Mammary epithelial cell (primary cell): Measurements from ENCODE around the gene MAPK10.
"Not testable (repeated sequence)": the region's sequence is repeated elsewhere in the genome, so short reads cannot be mapped to it uniquely, and the experiment has no call there.

Experiments
- CTCF ChIP-seq, 2 donors: IDR thresholded peaks in 1 of 2; conservative IDR thresholded peaks in 1 of 2; 2 replicates each; pipeline ENCODE4 v1.5.1; 2011 to 2012; ENCODE audit warnings: inconsistent platforms in 2 of 2, low read length in 2 of 2, mild to moderate bottlenecking in 2 of 2, control low read depth in 1 of 2, low read depth in 1 of 2; ENCODE audit not compliant: insufficient read depth in 1 of 2; ENCODE audit errors: extremely low read depth in 1 of 2
- EZH2 ChIP-seq: IDR thresholded peaks from 2 replicates; pipeline ENCODE4 v1.6.1; 2012; ENCODE audit warnings: low read length, inconsistent platforms, borderline replicate concordance

DNA sequence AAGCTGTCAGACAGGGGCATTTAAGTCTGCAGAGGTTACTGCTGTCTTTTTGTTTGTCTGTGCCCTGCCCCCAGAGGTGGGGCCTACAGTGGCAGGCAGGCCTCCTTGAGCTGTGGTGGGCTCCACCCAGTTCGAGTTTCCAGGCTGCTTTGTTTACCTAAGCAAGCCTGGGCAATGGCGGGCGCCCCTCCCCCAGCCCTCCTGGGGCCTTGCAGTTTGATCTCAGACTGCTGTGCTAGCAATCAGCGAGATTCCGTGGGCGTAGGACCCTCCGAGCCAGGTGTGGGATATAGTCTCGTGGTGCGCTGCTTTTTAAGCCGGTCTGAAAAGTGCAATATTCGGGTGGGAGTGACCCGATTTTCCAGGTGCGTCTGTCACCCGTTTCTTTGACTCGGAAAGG, 284.1 kb downstream of the MAPK10 start:
- not testable (repeated sequence) for TF ChIP-seq CTCF (conservative IDR thresholded peaks at IDR 0.05 in 1 of 2, IDR thresholded peaks at IDR 0.05 in 1 of 2; ENCODE audit: extremely low read depth in 1 of 2, insufficient read depth in 1 of 2, low read depth in 1 of 2, low read length in 2 of 2); EZH2
